ENCODE measurements around the gene NCR3LG1.
"Not testable (repeated sequence)": the region's sequence is repeated elsewhere in the genome, so short reads cannot be mapped to it uniquely, and the experiment has no call there.

Gene NCR3LG1

GRCh38 chr11:17406818-17407149 lies 55.2 kb downstream of the NCR3LG1 start:
- no peak overlapping the region for H3K4me3 ChIP-seq (ENCODE audit: low read depth, low read length)
- no peak for DNase-seq (ENCODE audit: low read depth)

- no peak overlapping the region for H3K4me3 ChIP-seq (ENCODE audit: low read depth, low read length)
- DNase-seq (ENCODE audit: low read depth) = no peak
Measured at GRCh38 chr11:17407575-17407974, 56.0 kb downstream of the NCR3LG1 start.

- no peak for DNase-seq (ENCODE audit: low read depth)
- no peak overlapping the region for H3K4me3 ChIP-seq (ENCODE audit: low read depth, low read length)
Measured at GRCh38 chr11:17408026-17408425, 56.4 kb downstream of the NCR3LG1 start.

GRCh38 chr11:17408641-17409040 lies 57.0 kb downstream of the NCR3LG1 start:
- DNase-seq (ENCODE audit: low read depth) = no peak

GRCh38 chr11:17410606-17411379 lies 59.2 kb downstream of the NCR3LG1 start:
- no peak for DNase-seq (ENCODE audit: low read depth)
- no peak overlapping the region for H3K4me3 ChIP-seq (ENCODE audit: low read depth, low read length)

More at GRCh38 chr11:17408641-17409040, 57.0 kb downstream of the NCR3LG1 start:
- H3K4me3 ChIP-seq (ENCODE audit: low read depth, low read length) = no peak overlapping the region

GRCh38 chr11:17411418-17411817 lies 59.8 kb downstream of the NCR3LG1 start:
- H3K4me3 ChIP-seq (ENCODE audit: low read depth, low read length) = no peak overlapping the region
- DNase-seq (ENCODE audit: low read depth) = no peak

- DNase-seq (ENCODE audit: low read depth) = no peak
- H3K4me3 ChIP-seq (ENCODE audit: low read depth, low read length) = no peak overlapping the region
Measured at GRCh38 chr11:17412488-17413180, 61.0 kb downstream of the NCR3LG1 start.

GRCh38 chr11:17413414-17414316 lies 62.1 kb downstream of the NCR3LG1 start:
- DNase-seq (ENCODE audit: low read depth) = no peak
- H3K4me3 ChIP-seq (ENCODE audit: low read depth, low read length) = no peak overlapping the region

GRCh38 chr11:17414317-17414737 lies 62.7 kb downstream of the NCR3LG1 start:
- H3K4me3 ChIP-seq (ENCODE audit: low read depth, low read length) = no peak overlapping the region
- no peak for DNase-seq (ENCODE audit: low read depth)

GRCh38 chr11:17414992-17415391 lies 63.4 kb downstream of the NCR3LG1 start:
- DNase-seq (ENCODE audit: low read depth) = no peak
- H3K4me3 ChIP-seq (ENCODE audit: low read depth, low read length) = no peak overlapping the region

- no peak overlapping the region for H3K4me3 ChIP-seq (ENCODE audit: low read depth, low read length)
- no peak for DNase-seq (ENCODE audit: low read depth)
Measured at GRCh38 chr11:17415523-17416104, 64.0 kb downstream of the NCR3LG1 start.

- H3K4me3 ChIP-seq (ENCODE audit: low read depth, low read length) = no peak overlapping the region
- DNase-seq (ENCODE audit: low read depth) = no peak
Measured at GRCh38 chr11:17416492-17416891, 64.9 kb downstream of the NCR3LG1 start.

- H3K4me3 ChIP-seq (ENCODE audit: low read depth, low read length) = no peak overlapping the region
- no peak for DNase-seq (ENCODE audit: low read depth)
Measured at GRCh38 chr11:17418444-17419081, 67.0 kb downstream of the NCR3LG1 start.

- H3K4me3 ChIP-seq (ENCODE audit: low read depth, low read length) = no peak overlapping the region
- no peak for DNase-seq (ENCODE audit: low read depth)
Measured at GRCh38 chr11:17421781-17422180, 70.2 kb downstream of the NCR3LG1 start.

GRCh38 chr11:17423533-17424310 lies 72.1 kb downstream of the NCR3LG1 start:
- no peak for DNase-seq (ENCODE audit: low read depth)
- no peak overlapping the region for H3K4me3 ChIP-seq (ENCODE audit: low read depth, low read length)

GRCh38 chr11:17426233-17426632 lies 74.6 kb downstream of the NCR3LG1 start:
- not testable (repeated sequence) for H3K4me3 ChIP-seq (ENCODE audit: low read depth, low read length); DNase-seq (ENCODE audit: low read depth)
